Kidney (tissue), 14 donors: ENCODE results near the gene SH3D19. TPM values are rescaled to one million over a fixed set of nuclear protein-coding genes. Genes with fewer than 3 reads are reported as not detected.

Experiments used
- DNase-seq, 5 donors: peaks; one replicate each; pipeline ENCODE4 v3.0.0-alpha.2; 2013 to 2020
- FAIRE-seq: peaks from 2 replicates; lab custom pipeline; 2012; peaks lifted over from hg19 to GRCh38; lab: Jason Lieb, UNC
- H3K27ac ChIP-seq, 2 donors: one replicate each; pipeline ENCODE4 v1.7.0; 2013; ENCODE audit warnings: low read depth in 2 of 2, low read length in 2 of 2, inconsistent platforms in 1 of 2
- H3K27me3 ChIP-seq: one replicate; pipeline ENCODE4 v1.7.1; 2013; ENCODE audit warnings: low read length, inconsistent platforms; ENCODE audit not compliant: control insufficient read depth, insufficient read depth
- H3K36me3 ChIP-seq, 3 donors: one replicate each; pipeline versions ENCODE4 v1.7.0 to v1.7.1; 2013; ENCODE audit warnings: low read length in 3 of 3, control low read depth in 1 of 3, inconsistent platforms in 1 of 3; ENCODE audit not compliant: insufficient read depth in 3 of 3, control insufficient read depth in 2 of 3
- H3K4me1 ChIP-seq, 3 donors: one replicate each; pipeline versions ENCODE4 v1.7.0 to v1.7.1; 2013; ENCODE audit warnings: low read length in 3 of 3, inconsistent platforms in 1 of 3, low read depth in 1 of 3; ENCODE audit not compliant: control insufficient read depth in 2 of 3, insufficient read depth in 2 of 3
- H3K4me3 ChIP-seq, 3 donors: one replicate each; pipeline versions ENCODE4 v1.7.0 to v1.8.1; 2013; ENCODE audit warnings: low read length in 3 of 3, control low read depth in 1 of 3, inconsistent platforms in 1 of 3
- H3K9ac ChIP-seq, 3 donors: one replicate each; pipeline versions ENCODE4 v1.7.0 to v1.7.1; 2013; ENCODE audit warnings: low read length in 3 of 3, control low read depth in 1 of 3, inconsistent platforms in 1 of 3
- H3K9me3 ChIP-seq, 3 donors: one replicate each; pipeline versions ENCODE4 v1.7.0 to v1.7.1; 2013; ENCODE audit warnings: low read length in 3 of 3, control low read depth in 1 of 3, inconsistent platforms in 1 of 3; ENCODE audit not compliant: control insufficient read depth in 2 of 3, insufficient read depth in 1 of 3
- CTCF ChIP-seq: IDR thresholded peaks from 3 replicates; pipeline ENCODE4 v1.5.1; 2012; ENCODE audit warnings: mild to moderate bottlenecking, moderate library complexity, borderline replicate concordance; ENCODE audit not compliant: insufficient read depth; ENCODE audit errors: extremely low read depth
- intact Hi-C: fragments of 100-400 bp; cut with DNase I; formaldehyde crosslinking; loops from one replicate; pipeline ENCODE4 v1.11.1; 2022
- polyA plus RNA-seq: library from polyadenylated mRNA; stranded (reverse); fragments of 350-450 nt; fragmentation: Illumina TruSeq; extraction: RNeasy Lipid Tissue Mini Kit (QIAGEN cat#74804); gene quantifications from one replicate; pipeline ENCODE4 v1.2.3, GENCODE V29; 2014; ENCODE audit warnings: low read depth, low replicate concordance; ENCODE audit not compliant: insufficient read depth
- total RNA-seq: library from RNA; stranded (reverse); fragmentation: NEBNext Ultra II Directional; extraction: Animal tissue kit (Norgen Biotek cat#: 25700); gene quantifications from one replicate; pipeline ENCODE4 v1.2.1, GENCODE V29; 2021
- donor health status: control.
- donor health status: control.
- donor health status: control.
- donor health status: control.
- donor health status: control.
- donor health status: DM: yes; HTN: yes; CAD: no.
- donor health status: Normal renal cell carcinoma (clear cell type).

Gene SH3D19
- total and polyA plus RNA-seq, 2 donors from 2014 or later: 13.6 to 36.8 TPM

- no peaks in the 10 kb centered on the region for H3K27me3 ChIP-seq
- FAIRE-seq: peak; percentile 97
- H3K4me3 ChIP-seq: peak within 1 kb of the TSS; percentile 92 to 100 (median 100)
- H3K9ac ChIP-seq: peak within 1 kb of the TSS; percentile 91 to 100 (median 100)
- DNase-seq: peak; percentile 97 to 99 (median 98)
- no peaks in the 10 kb centered on the region for H3K9me3 ChIP-seq
- H3K36me3 ChIP-seq: peaks cover 5 to 13% (median 7%) of the 10 kb centered on the region in 3 donors
- TF ChIP-seq CTCF: peak; percentile 92
- peak within 1 kb of the TSS; percentile 86 to 95 for H3K27ac ChIP-seq
- H3K4me1 ChIP-seq: peaks cover 0 to 4% (median 4%) of the 10 kb centered on the region in 3 donors
- intact Hi-C loops: no loop called here
These were observed 226.0 kb downstream of the SH3D19 start, which contains the start of gene RPS3A for GRCh38 chr4:151099229-151099975. Gene RPS3A, plus strand, starts transcription at chr4:151099628. Its CDS starts 25 bp downstream, at chr4:151099653.

GRCh38 chr4:151098979-151099228, 226.5 kb downstream of the SH3D19 start:
- no peaks in the 10 kb centered on the region for H3K27me3 ChIP-seq
- no peak for TF ChIP-seq CTCF
- no peaks in the 10 kb centered on the region for H3K9me3 ChIP-seq
- intact Hi-C loops: no loop called here
- DNase-seq (no peak), FAIRE-seq (no peak)
- peaks cover 0 to 4% (median 4%) of the 10 kb centered on the region in 3 donors for H3K4me1 ChIP-seq
- peaks cover 5 to 10% (median 7%) of the 10 kb centered on the region in 3 donors for H3K36me3 ChIP-seq
- no peak overlapping the region for H3K27ac ChIP-seq
- H3K9ac ChIP-seq: peak overlapping the region; percentile 67 to 100 (median 68)
- peak overlapping the region; percentile 92 to 100 (median 100) for H3K4me3 ChIP-seq

GRCh38 chr4:151097759-151098158, 227.6 kb downstream of the SH3D19 start:
- DNase-seq (no peak), FAIRE-seq (no peak)
- Histone ChIP-seq H3K4me1 (peaks cover 0 to 4% (median 4%) of the 10 kb centered on the region in 3 donors), H3K27ac (no peak overlapping the region), H3K4me3 (no peak overlapping the region), H3K9ac (no peak overlapping the region), H3K9me3 (no peaks in the 10 kb centered on the region), H3K36me3 (peaks cover 2 to 4% (median 3%) of the 10 kb centered on the region in 3 donors), H3K27me3 (no peaks in the 10 kb centered on the region)
- TF ChIP-seq CTCF: no peak
- intact Hi-C loops: no loop called here

DNA sequence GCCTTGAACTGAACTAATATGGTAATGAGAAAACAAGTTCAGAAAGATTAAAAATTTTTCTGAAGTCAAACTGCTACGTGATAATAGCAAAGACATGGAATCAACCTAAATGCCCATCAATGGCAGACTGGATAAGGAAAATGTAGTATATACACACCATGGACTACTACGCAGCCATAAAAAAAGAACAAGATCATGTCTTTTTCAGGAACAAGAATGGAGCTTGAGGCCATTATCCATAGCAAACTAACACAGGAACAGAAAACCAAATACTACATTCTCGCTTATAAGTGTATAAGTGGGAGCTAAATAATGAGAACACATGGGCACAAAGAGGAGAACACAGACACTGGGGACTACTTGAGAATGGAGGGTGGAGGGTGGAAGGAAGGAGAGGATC, 230.3 kb downstream of the SH3D19 start:
- no peak for TF ChIP-seq CTCF
- DNase-seq (no peak), FAIRE-seq (no peak)
- Histone ChIP-seq H3K4me1 (peaks cover 0 to 2% (median 0%) of the 10 kb centered on the region in 3 donors), H3K27me3 (no peaks in the 10 kb centered on the region), H3K9ac (no peak overlapping the region), H3K36me3 (no peaks in the 10 kb centered on the region), H3K9me3 (no peaks in the 10 kb centered on the region), H3K27ac (no peak overlapping the region), H3K4me3 (no peak overlapping the region)
- intact Hi-C loops: no loop called here
